HepG2 (cell line): Measurements from ENCODE around the gene CACNA1H. TPM values are rescaled to one million over a fixed set of nuclear protein-coding genes. Genes with fewer than 3 reads are reported as not detected.

Source experiments
- ATAC-seq: fragments of 200-7000 bp; cut with Tn5 transposase; 3 replicates; pipeline ENCODE4 v1.9.1; 2020; ENCODE audit warnings: mild to moderate bottlenecking, moderate library complexity
- BruUV-seq: library from RNA; stranded (reverse); fragments of 400-500 nt; replicated peaks from 2 replicates; lab custom pipeline; 2021; lab: Mats Ljungman, UMichigan
- CTCF ChIA-PET: fragments of 300-600 bp; formaldehyde crosslinking; extraction: SDS; loops from one replicate; lab custom pipeline; 2021; ENCODE audit warnings: low total read pairs, inconsistent platforms, low intra/inter-chr PET ratio; lab: Yijun Ruan, JAX
- POLR2A ChIA-PET: fragments of 350-600 bp; sonication (Branson Sonifier 250); formaldehyde crosslinking; loops from one replicate; lab custom pipeline; 2020; ENCODE audit warnings: antibody characterized with exemption, inconsistent platforms; lab: Yijun Ruan, JAX
- DNase-seq: peaks from one replicate; pipeline ENCODE4 v3.0.0-alpha.2; 2015; ENCODE audit warnings: low spot score
- FAIRE-seq: peaks from 3 replicates; lab custom pipeline; 2011; peaks lifted over from hg19 to GRCh38; lab: Jason Lieb, UNC
- H2AFZ ChIP-seq: one replicate; pipeline ENCODE4 v1.6.1; 2011; ENCODE audit warnings: low read length, inconsistent platforms
- H3K27ac ChIP-seq: fragments of 300-600 bp; 3 replicates; pipeline ENCODE4 v1.8.0; 2011; ENCODE audit warnings: mixed run types, mild to moderate bottlenecking, mixed read lengths, low read length, inconsistent platforms; ENCODE audit not compliant: insufficient read depth; ENCODE audit errors: extremely low read length
- H3K27me3 ChIP-seq, 2 experiments: fragments of 200-600 bp in 1 of 2; 2 replicates in 1 of 2; 3 replicates in 1 of 2; pipeline versions ENCODE4 v1.6.0 to v1.8.0; 2011; ENCODE audit warnings: low read length in 2 of 2, mild to moderate bottlenecking in 2 of 2, moderate library complexity in 2 of 2, inconsistent platforms in 1 of 2; ENCODE audit not compliant: insufficient read depth in 2 of 2, control insufficient read depth in 1 of 2
- H3K36me3 ChIP-seq, 2 experiments: fragments of 200-600 bp in 1 of 2; replicated peaks in 1 of 2; 2 replicates in 1 of 2; 3 replicates in 1 of 2; pipeline versions ENCODE4 v1.5.1 to v1.8.0; 2011; ENCODE audit warnings: low read length in 2 of 2, inconsistent platforms in 1 of 2; ENCODE audit not compliant: insufficient read depth in 2 of 2, control insufficient read depth in 1 of 2
- H3K4me1 ChIP-seq: 2 replicates; pipeline ENCODE4 v1.5.1; 2012; ENCODE audit warnings: low read length, inconsistent platforms; ENCODE audit not compliant: insufficient read depth
- H3K4me2 ChIP-seq: 2 replicates; pipeline ENCODE4 v1.6.0; 2011; ENCODE audit warnings: low read depth, low read length, inconsistent platforms
- H3K4me3 ChIP-seq, 3 experiments: fragments of 200-600 bp in 1 of 3; sonication (generic), shearing (Covaris generic) in 1 of 3; replicated peaks in 1 of 3; 2 replicates each; pipeline ENCODE4 v1.5.1; 2011 to 2016; ENCODE audit warnings: low read length in 3 of 3, inconsistent platforms in 2 of 3, low read depth in 2 of 3, mild to moderate bottlenecking in 2 of 3, control low read depth in 1 of 3, mixed read lengths in 1 of 3; ENCODE audit not compliant: insufficient read depth in 1 of 3
- H3K79me2 ChIP-seq: one replicate; pipeline ENCODE4 v1.6.1; 2011; ENCODE audit warnings: low read length, inconsistent platforms; ENCODE audit not compliant: insufficient read depth
- H3K9ac ChIP-seq: 2 replicates; pipeline ENCODE4 v1.6.0; 2011; ENCODE audit warnings: mild to moderate bottlenecking, low read depth, low read length, inconsistent platforms; ENCODE audit not compliant: insufficient read depth
- H3K9me3 ChIP-seq: 2 replicates; pipeline ENCODE4 v1.5.1; 2012; ENCODE audit warnings: mild to moderate bottlenecking, low read length
- H4K20me1 ChIP-seq: 2 replicates; pipeline ENCODE4 v1.6.0; 2011; ENCODE audit warnings: inconsistent platforms, mild to moderate bottlenecking, low read length, moderate library complexity; ENCODE audit not compliant: insufficient read depth
- DNMT3B ChIP-seq: conservative IDR thresholded peaks from 2 replicates; pipeline ENCODE4 v1.6.1; 2016; ENCODE audit warnings: missing biosample characterization, control low read depth
- GATAD1 ChIP-seq: IDR thresholded peaks from 2 replicates; pipeline ENCODE4 v1.6.1; 2016; ENCODE audit warnings: missing genetic modification reagents, missing compliant biosample characterization
- GPN1 ChIP-seq: sonication (generic); formaldehyde crosslinking; IDR thresholded peaks from 2 replicates; pipeline ENCODE4 v1.5.1; 2020; ENCODE audit warnings: missing genetic modification reagents, borderline replicate concordance
- MYNN ChIP-seq: sonication (generic); formaldehyde crosslinking; IDR thresholded peaks from 2 replicates; pipeline ENCODE4 v1.4.0; 2020; ENCODE audit warnings: mild to moderate bottlenecking, low read depth, missing genetic modification reagents
- NR2F6 ChIP-seq, 2 experiments: IDR thresholded peaks; 2 replicates each; pipeline ENCODE4 v1.6.1; 2016; ENCODE audit warnings: antibody characterized with exemption in 1 of 2, mild to moderate bottlenecking in 1 of 2
- PHF21A ChIP-seq: sonication (generic); formaldehyde crosslinking; IDR thresholded peaks from 2 replicates; pipeline ENCODE4 v1.5.0; 2020; ENCODE audit warnings: mild to moderate bottlenecking, missing genetic modification reagents
- PITX1 ChIP-seq: sonication (generic); formaldehyde crosslinking; IDR thresholded peaks from 2 replicates; pipeline ENCODE4 v1.5.1; 2020; ENCODE audit warnings: mild to moderate bottlenecking, missing genetic modification reagents
- RAD51 ChIP-seq: fragments of 450-650 bp; IDR thresholded peaks from 2 replicates; pipeline ENCODE4 v1.6.1; 2016; ENCODE audit warnings: borderline replicate concordance
- RFX3 ChIP-seq: IDR thresholded peaks from 2 replicates; pipeline ENCODE4 v1.6.1; 2016; ENCODE audit warnings: missing biosample characterization, missing genetic modification reagents
- SRSF4 ChIP-seq: fragments of 200-400 bp; formaldehyde crosslinking; IDR thresholded peaks from one replicate; pipeline ENCODE4 v1.6.1; 2018; ENCODE audit warnings: mild to moderate bottlenecking, low read depth, low read length, moderate library complexity; ENCODE audit not compliant: poor library complexity, severe bottlenecking
- SRSF9 ChIP-seq: fragments of 200-400 bp; formaldehyde crosslinking; IDR thresholded peaks from 2 replicates; pipeline ENCODE4 v1.6.1; 2018; ENCODE audit warnings: borderline replicate concordance, mild to moderate bottlenecking, low read depth, low read length; ENCODE audit not compliant: insufficient read depth, poor library complexity, severe bottlenecking
- TEAD3 ChIP-seq: optimal IDR thresholded peaks from 2 replicates; pipeline ENCODE3; 2016; ENCODE audit warnings: borderline replicate concordance
- ZFP36L2 ChIP-seq: sonication (generic); formaldehyde crosslinking; IDR thresholded peaks from 2 replicates; pipeline ENCODE4 v1.4.0; 2020; ENCODE audit warnings: missing genetic modification reagents
- ZNF101 ChIP-seq: sonication (generic); formaldehyde crosslinking; IDR thresholded peaks from 2 replicates; pipeline ENCODE4 v1.4.0; 2020; ENCODE audit warnings: mild to moderate bottlenecking, low read depth, missing genetic modification reagents, borderline replicate concordance
- ZNF138 ChIP-seq: sonication (generic); formaldehyde crosslinking; IDR thresholded peaks from 2 replicates; pipeline ENCODE4 v1.5.0; 2020; ENCODE audit warnings: mild to moderate bottlenecking, low read depth, missing genetic modification reagents
- ZNF546 ChIP-seq: sonication (generic); formaldehyde crosslinking; conservative IDR thresholded peaks from 2 replicates; pipeline ENCODE4 v1.8.1; 2023; ENCODE audit warnings: mild to moderate bottlenecking, missing genetic modification reagents
- ZSCAN12 ChIP-seq: sonication (generic); formaldehyde crosslinking; IDR thresholded peaks from 2 replicates; pipeline ENCODE4 v1.9.0; 2021; ENCODE audit warnings: mild to moderate bottlenecking, missing genetic modification reagents
- WGBS: methylation state at CpG from one replicate; pipeline ENCODE4 v1.1.6; 2017; ENCODE audit warnings: low lambda C conversion rate; 5-methylcytosine and 5-hydroxymethylcytosine counted together
- in situ Hi-C: cut with HindIII; loops from 2 replicates; pipeline ENCODE4 v1.10.0; 2017; ENCODE audit warnings: low pct_unique_long_range_greater_than_20kb; ENCODE audit not compliant: extremely low pct_ligation_motif_present
- intact Hi-C: fragments of 100-400 bp; cut with micrococcal nuclease; formaldehyde crosslinking; loops from one replicate; pipeline ENCODE4 v1.10.0; 2022; ENCODE audit not compliant: unreplicated experiment
- polyA plus RNA-seq, 8 experiments: library from polyadenylated mRNA; depleted of rRNA in 3 of 8; stranded (reverse) in 7 of 8; unstranded in 1 of 8; fragments of >200 nt; fragmentation: Illumina TruSeq in 4 of 8; extraction: Trizol in 4 of 8; gene quantifications; 2 replicates each; pipeline versions ENCODE4 v1.2.1 to v1.2.3, GENCODE V29; 2011 to 2016; ENCODE audit warnings: low read depth in 4 of 8, missing spikeins in 1 of 8, mixed read lengths in 1 of 8; ENCODE audit not compliant: insufficient read depth in 1 of 8
- total RNA-seq, 5 experiments: library from RNA; depleted of rRNA; stranded (reverse); fragments of >200 nt; fragmentation: Illumina TruSeq; extraction: Trizol; gene quantifications; 2 replicates each; pipeline ENCODE4 v1.2.3, GENCODE V29; 2016; ENCODE audit warnings: low read depth in 1 of 5
- TF ChIP-seq, protein P1 (sequence below): sonication (generic); formaldehyde crosslinking; IDR thresholded peaks from 2 replicates; pipeline ENCODE4 v1.8.1; 2023; ENCODE audit warnings: mild to moderate bottlenecking, missing genetic modification reagents, borderline replicate concordance
- TF ChIP-seq, protein P2 (sequence below): IDR thresholded peaks from 2 replicates; pipeline ENCODE4 v1.6.1; 2016
- TF ChIP-seq, protein P3 (sequence below), 2 experiments: sonication (generic) in 1 of 2; formaldehyde crosslinking in 1 of 2; IDR thresholded peaks; 2 replicates each; pipeline versions ENCODE4 v1.5.1 to v1.6.1; 2011 to 2020; ENCODE audit warnings: borderline replicate concordance in 1 of 2, low read depth in 1 of 2, low read length in 1 of 2, mild to moderate bottlenecking in 1 of 2, missing genetic modification reagents in 1 of 2, moderate library complexity in 1 of 2

Gene CACNA1H
- total and polyA plus RNA-seq, 2 of the 13 experiments (the other 11 are each of a cell fraction or from before 2014, with no cell fraction given) = 0.40 to 1.8 TPM

DNA sequence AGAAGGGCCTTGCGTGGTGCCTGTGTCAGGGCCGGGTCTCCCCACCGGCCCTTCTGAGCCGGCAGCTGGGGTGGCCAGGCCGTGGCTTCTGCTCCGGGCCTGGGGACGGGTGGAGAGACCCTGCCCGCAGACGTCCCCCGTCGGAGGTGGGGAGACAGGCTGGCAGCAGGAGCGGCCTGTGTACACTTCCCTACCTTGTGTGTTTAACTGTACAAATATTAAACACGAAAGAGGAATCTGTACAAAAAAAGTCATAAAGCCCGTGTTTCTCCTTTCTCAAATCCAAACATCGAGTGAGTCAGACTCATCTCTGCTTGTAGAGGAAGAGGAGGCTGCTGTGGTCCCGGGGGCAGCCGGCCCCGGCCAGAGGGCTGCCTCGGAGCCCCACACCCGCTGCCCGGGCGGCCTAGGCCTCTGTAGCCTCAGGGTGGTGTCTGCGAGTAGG lies 2.0 kb downstream of the CACNA1H start (continued):
- TF ChIP-seq DNMT3B = 0 out of 2 replicates have a peak, but pooled peaks have one; percentile 33
- TF ChIP-seq PITX1 (CRISPR knock-in tag) = no peak
- TF ChIP-seq NR2F6 (IDR thresholded peaks at IDR 0.05) = no peak
- TF ChIP-seq NR2F6 (CRISPR knock-in tag; IDR thresholded peaks at IDR 0.05) = 0 out of 2 replicates have a peak, but pooled peaks have one; percentile 37
- TF ChIP-seq, protein P1, sequence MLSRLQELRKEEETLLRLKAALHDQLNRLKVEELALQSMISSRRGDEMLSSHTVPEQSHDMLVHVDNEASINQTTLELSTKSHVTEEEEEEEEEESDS = no peak
- TF ChIP-seq PHF21A (CRISPR knock-in tag) = 0 out of 2 replicates have a peak, but pooled peaks have one; percentile 36

DNA sequence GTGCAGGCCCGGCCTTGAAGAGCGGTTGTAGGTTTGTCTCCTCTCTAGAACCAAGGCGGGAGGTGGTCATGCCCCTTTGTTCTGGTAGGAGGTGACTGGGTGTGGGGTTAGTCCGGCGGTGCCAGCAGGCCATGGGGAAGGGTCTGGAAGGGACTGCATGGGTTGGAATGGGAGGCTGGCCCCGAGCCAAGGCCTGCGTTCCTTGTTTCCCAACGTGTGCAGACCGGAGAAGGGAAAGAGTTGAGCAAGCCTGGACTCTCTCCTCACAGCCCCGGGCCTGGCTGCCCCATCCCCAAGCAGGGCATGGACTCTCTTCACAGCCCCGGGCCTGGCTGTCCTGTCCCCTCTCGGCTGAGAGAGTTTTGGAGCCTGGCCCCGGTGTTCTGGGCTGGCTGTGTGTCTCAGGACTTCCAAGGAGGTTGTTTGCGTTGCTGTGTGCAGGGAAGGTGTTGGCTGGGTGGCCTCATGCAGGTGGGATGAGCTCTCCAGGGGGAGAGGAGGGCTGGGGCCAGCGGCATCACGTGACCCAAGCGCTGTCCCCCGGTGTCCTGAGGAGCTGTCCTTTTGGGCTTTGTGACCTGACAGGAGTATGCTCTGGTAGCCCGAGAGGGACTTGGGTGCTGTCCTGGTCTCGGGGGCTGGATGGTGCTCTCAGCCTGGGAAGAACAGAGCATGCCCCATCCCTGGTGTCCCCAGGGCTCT lies 2.6 kb downstream of the CACNA1H start:
- no peaks in the 10 kb centered on the region for H3K79me2 ChIP-seq
- H3K27me3 ChIP-seq = peaks cover 8 to 79% of the 10 kb centered on the region in 2 experiments
- no peaks in the 10 kb centered on the region for H3K36me3 ChIP-seq
- peak; percentile 16 for ATAC-seq
- peak overlapping the region; percentile 9 to 53 (median 34); a peak in 5 of 6 replicates for H3K4me3 ChIP-seq
- DNase-seq = peak; percentile 39
- H3K9me3 ChIP-seq = no peaks in the 10 kb centered on the region
- FAIRE-seq = no peak
- peak overlapping the region; percentile 72 for H3K4me2 ChIP-seq
- H3K4me1 ChIP-seq = peaks cover 58% of the 10 kb centered on the region
- no peak overlapping the region for H3K27ac ChIP-seq
- H3K9ac ChIP-seq = no peak overlapping the region
- ChIA-PET CTCF (no interaction called here), POLR2A (no interaction called here)
- intact Hi-C loops (no loop called here), in situ Hi-C loops (no loop called here)
- no TSS peak for BruUV-seq
- H4K20me1 ChIP-seq = 0 out of 2 replicates have a peak, but pooled peaks cover 8% of the 10 kb centered on the region
- WGBS = 12% methylated on average over 12 of the region's 20 CpGs
- H2AFZ ChIP-seq = no peak overlapping the region
- peak; percentile 5; the same call in 1 of the 2 replicates for TF ChIP-seq GATAD1
- no peak for TF ChIP-seq GPN1
- TF ChIP-seq ZNF101 (CRISPR knock-in tag) = no peak
- TF ChIP-seq RAD51 = peak; percentile 75; the same call in 1 of the 2 replicates
- TF ChIP-seq ZNF138 (CRISPR knock-in tag) = no peak
- TF ChIP-seq, protein P2, sequence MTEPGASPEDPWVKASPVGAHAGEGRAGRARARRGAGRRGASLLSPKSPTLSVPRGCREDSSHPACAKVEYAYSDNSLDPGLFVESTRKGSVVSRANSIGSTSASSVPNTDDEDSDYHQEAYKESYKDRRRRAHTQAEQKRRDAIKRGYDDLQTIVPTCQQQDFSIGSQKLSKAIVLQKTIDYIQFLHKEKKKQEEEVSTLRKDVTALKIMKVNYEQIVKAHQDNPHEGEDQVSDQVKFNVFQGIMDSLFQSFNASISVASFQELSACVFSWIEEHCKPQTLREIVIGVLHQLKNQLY (CRISPR knock-in tag) = no peak
- TF ChIP-seq SRSF4 = no peak
- TF ChIP-seq SRSF9 = no peak
- TF ChIP-seq ZNF546 (CRISPR knock-in tag) = no peak
- TF ChIP-seq RFX3 (CRISPR knock-in tag) = no peak
- no peak for TF ChIP-seq TEAD3
- TF ChIP-seq ZSCAN12 = no peak
- TF ChIP-seq, protein P3, sequence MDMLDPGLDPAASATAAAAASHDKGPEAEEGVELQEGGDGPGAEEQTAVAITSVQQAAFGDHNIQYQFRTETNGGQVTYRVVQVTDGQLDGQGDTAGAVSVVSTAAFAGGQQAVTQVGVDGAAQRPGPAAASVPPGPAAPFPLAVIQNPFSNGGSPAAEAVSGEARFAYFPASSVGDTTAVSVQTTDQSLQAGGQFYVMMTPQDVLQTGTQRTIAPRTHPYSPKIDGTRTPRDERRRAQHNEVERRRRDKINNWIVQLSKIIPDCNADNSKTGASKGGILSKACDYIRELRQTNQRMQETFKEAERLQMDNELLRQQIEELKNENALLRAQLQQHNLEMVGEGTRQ (IDR thresholded peaks at IDR 0.05; ENCODE audit: low read depth, low read length) = peak; percentile 43; the same call in 1 of the 2 replicates
- TF ChIP-seq, protein P3 (CRISPR knock-in tag; IDR thresholded peaks at IDR 0.05; ENCODE audit: borderline replicate concordance) = no peak
- no peak for TF ChIP-seq MYNN (CRISPR knock-in tag)
- no peak for TF ChIP-seq ZFP36L2 (CRISPR knock-in tag)
